HG02938 (cell line): ENCODE results near the gene BCL11B.

ENCODE experiments used
- ATAC-seq: cut with Tn5 transposase; IDR thresholded peaks from one replicate; pipeline ENCODE4 v1.9.1; 2021; ENCODE audit warnings: mild to moderate bottlenecking, moderate library complexity; ENCODE audit not compliant: unreplicated experiment

The BCL11B gene

DNA sequence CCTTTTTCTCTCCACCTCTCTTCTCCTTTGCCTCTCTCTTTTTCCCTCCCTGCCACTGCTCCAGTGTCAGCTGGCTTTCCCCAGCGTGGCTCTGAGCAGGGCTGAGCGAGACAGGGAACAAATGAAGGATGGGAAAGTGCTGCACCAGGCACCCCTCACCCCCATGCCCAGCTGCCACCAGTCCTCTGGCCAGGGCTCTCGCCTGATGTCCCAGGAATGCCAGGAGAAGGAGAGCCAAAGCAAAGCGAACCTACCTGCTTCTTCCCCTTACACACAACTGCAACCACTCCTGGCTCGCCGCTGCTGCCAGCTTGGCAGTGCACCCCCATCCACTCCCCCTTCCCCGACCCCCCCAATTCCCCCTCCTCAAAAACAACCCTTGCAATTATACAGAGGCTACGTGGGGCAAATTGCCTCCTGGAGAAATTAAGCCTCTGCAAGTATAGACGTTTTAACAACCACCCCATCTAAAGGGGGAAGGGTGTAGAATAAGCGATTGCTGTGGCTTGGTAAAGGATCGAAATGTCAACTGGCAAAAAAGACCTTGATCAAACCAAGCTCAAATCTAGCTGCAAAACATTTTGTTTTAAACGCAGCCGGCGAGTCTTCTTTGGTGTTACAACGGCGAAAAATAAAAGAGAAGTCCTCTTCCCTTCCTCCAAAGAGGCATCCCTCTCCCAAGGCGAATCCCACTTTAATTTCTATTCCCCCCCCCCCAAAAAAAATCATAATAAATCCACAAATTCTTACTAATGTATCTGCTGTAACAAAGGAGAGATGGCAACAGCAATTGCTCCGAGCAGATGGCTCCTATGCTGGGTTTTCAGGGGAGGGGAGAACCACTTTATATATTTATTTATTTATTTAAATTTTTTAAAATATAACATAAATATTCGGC is 2.9 kb downstream of the BCL11B start:
- ATAC-seq = no peak

DNA sequence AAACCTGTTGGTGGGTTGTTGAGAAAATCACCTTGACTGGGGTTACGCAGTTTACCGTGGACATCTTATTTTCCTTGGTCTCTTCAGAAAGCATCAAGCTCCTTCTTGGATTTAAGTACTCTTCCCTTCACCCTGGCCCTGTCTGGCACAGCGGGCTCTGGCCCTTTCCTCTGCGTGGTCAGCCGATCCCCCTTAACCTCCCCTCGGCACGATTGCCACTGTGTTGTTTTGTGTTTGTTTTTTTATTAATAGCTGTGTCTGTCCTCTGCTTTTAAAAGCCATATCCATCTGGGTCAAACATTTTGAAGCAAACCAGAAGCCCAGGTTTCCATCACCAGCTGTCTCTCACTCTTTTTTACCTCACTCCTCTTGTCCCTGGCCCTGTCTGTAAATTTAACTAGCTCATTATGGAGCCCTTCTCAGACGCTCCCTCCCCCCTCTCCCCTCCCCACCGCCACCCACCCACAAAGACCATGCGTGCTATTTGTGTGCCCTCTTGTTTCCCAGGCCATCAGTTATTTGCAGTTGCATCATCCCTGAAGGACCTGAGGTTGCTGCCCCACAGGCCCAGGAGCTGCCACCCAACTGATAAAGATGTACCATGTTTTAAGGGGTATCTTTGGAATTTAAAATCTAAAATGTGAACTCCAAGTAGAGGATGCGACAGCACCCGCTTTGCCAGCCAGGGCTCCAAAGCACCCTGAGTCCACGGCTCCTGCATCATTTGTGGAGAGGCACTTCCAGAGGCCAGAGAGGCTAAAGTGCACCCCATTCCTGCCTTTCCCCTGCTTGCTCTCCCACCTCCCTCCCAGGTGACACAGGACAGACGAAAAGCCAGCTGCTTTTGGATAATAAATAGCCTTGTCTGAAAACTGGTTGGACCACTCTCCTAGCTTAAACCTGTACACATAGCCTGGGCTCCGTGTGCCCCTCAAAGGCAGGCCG is 3.9 kb downstream of the BCL11B start:
- no peak for ATAC-seq

DNA sequence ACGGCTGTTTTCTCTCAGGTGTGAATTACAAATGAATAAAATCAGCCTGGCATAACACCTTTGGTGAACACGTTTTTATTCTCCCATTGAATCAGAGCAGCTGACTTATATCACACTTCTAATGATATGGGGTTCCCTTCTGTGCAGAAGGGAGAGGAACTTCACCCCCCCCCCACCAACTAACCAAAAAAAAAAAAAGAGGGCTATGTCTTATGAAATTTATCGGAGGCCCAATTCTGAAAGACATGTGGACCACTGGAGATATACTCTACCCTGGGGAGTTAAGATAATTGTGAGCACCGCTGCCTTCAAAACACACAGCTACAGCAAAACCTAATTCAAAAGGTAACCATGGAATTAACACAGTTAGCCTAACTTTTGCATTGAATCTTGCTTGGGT is 4.6 kb downstream of the BCL11B start:
- no peak for ATAC-seq

DNA sequence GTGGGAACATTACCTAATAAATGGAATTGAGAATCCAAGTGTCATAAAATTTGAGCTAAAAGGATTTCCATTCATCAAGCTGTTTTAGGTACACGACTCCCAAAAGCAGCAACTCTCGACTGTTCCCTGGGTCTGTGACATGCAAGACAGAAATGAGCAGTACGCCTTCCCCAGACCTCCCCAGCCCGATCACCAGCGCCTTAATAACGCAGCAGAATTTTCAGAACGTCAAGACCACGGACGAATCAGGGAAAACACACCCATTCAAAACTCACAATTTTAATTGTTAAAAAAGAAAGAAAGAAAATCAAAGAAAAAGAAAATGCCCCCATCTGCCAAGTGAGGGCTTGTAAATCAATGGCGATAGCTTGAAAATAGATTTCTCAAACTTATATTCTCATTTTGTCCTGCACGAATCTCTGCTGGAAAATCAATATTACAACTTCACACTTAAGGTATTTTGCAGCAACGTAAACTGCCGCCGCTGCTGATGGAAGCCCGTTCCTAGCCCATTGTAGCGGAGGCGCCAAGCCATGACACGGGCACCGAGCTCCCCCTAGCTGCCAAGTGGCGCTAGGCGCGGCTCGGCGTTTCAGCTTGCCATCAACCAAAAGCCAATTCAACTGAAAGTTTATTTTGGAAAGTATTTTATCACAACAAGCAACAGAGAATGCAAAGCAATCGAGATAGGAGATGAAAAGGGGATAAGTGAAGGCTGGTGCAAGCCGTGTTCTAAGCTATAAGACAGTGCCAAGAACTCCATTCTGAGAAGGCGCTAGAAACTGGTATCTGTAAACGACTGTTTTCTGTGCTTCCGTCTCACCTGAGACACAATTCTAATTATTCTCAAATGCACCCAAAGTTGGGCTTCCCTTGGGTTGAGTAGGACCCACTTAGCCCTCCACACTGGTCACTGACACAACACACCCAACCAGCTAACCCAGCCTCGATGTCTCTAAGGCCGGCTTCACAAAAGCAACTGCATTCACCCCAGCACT is 5.5 kb downstream of the BCL11B start:
- ATAC-seq = peak; percentile 70

DNA sequence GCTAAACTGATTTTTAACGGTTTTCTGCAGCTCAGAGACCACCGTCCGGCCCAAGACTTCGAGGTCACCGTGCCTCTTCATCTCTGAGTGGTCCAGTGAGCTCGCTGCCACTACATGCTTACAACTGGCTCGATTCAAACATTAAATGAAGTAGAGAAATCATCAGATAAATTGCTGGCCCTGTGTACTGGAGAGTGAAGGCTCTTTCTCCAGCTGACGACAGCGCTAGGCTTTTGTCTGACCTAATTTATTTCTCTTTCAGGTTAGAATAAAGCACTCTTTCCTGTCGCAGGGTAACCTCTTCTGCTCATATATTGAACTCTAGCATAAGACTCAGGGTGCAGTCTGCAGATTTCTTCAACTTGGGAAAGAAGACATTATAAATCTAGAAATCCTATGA is 6.4 kb downstream of the BCL11B start:
- no peak for ATAC-seq

GRCh38 chr14:99264691-99265450 is 7.1 kb downstream of the BCL11B start:
- ATAC-seq = no peak

DNA sequence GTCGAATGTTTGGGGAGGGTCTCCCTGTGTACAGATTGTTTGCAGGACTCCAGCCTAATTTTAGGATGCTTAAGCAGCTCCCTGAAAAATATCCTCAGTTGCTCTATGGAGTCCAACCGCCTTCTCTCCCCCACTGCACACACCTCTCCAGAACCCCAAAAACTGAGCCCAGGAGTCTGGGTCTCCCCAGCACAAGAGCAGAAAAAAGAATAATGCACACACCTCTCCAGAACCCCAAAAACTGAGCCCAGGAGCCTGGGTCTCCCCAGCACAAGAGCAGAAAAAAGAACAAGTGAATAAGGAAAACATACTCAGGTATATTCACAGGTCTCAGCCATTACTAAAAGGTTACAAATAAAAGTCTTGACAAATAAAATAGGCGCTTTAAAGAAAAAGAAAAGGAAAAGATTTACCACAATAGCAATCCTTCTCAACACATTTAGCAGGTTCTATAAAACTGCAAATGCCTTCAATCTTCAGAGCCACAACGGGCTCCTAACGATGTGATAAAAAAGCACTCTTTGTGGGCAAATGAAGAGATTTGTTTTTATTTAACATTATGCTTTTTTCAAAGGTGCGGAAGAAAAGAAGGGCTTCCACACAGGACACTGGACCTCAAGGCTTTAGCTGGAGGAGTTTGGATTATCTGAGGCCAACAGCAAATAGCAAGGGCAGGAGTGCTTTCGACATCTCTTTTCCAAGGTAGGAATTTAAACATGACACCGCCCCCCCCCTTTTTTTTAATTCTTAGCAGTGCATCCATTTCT is 8.2 kb downstream of the BCL11B start:
- ATAC-seq = no peak

DNA sequence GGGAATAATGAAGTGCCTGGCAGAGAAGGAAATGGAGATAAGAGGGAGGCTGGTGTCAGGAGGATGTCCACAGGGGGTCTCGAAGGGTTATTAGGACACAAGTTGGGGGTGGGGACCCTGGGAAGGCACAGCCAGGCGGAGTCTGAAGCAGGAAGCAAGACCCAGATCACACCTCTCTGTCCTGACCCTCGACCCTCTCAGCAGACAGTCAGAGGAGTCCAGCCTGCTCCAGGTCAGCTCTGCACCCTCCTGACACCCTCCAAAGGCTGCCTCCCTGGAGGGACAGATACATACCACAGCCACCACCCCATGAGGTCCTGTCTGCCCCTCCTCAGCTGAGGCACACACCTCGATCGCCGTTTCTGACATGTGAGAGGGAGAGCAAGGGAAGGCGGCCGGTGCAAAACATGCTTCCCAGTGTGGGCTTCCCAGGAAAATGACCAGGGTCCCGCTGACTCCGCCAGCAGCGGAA is 9.0 kb downstream of the BCL11B start:
- no peak for ATAC-seq

GRCh38 chr14:99261912-99262787 is 9.8 kb downstream of the BCL11B start:
- no peak for ATAC-seq

DNA sequence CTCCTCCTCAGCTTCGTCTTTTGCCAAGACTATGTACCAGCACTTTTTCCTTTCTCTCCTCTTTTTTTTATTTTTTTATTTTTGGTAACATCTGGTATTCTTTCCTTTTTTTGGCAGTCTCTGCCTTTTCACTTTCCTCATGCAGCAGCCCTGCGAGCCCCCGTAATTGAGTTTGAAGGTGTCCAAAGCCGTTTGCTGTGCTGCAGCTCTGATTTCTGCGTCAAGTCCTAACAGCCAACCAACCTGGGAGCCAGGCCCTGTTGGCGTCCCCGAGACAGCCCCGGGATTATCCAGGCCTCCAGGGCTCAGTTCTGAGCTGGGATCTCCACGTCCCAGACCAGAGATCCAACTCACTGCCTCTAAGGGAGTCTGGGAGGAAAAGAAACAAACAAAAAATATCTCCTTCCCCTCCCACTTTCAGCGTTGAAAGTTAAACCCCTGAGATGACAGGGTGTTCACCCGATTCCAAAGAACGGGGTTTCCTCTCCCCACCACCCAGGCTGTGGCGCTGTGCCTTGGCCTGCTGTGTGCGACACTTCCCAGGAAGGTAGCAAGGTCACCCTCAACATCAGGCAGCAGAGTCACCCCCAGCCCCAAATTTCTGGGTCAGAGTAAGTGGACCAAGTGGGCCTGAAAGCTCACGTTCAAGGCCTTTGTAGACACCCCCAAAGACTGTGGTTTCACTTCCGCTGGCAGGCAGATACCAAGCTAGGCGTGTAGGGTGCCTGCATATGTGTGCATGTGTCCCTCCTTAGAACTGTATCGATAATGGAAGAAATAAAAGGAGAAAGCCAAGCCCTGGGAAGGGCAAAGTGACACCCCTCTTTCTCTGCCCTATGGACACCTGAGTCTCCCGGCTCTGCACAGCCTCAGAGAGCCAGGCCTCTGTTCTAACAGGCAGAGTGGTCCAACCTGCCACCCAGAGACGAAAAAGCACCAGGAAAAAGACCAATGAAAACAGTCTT is 11.1 kb downstream of the BCL11B start:
- no peak for ATAC-seq

- ATAC-seq = no peak
Observed at GRCh38 chr14:99260116-99260515, 11.9 kb downstream of the BCL11B start.

GRCh38 chr14:99258876-99259726 is 12.9 kb downstream of the BCL11B start:
- ATAC-seq = no peak

DNA sequence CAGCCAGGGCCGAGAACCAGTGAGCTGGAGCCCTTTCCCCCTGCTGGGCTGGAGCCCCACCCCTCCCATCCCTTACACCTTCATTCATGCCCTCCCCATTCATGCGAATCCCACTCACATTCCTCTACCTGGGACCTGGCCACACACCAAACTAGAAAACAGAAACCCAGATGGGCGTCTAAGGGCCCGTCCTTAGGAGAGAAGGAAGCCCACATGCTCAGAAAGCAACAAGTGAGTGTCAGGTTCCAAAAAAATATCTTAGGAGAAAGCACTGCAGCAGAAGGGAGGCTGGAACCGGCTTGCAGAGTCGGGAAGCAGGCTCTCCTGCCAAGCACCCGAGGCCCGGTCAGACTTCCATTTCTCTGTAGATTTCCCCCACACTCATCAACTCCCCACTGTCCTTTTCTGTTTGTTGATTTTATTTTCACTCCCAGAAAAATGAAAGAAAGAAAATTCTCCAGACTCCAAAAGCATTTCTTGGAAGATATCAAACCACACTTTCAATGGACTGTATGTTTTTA is 13.6 kb downstream of the BCL11B start:
- no peak for ATAC-seq

DNA sequence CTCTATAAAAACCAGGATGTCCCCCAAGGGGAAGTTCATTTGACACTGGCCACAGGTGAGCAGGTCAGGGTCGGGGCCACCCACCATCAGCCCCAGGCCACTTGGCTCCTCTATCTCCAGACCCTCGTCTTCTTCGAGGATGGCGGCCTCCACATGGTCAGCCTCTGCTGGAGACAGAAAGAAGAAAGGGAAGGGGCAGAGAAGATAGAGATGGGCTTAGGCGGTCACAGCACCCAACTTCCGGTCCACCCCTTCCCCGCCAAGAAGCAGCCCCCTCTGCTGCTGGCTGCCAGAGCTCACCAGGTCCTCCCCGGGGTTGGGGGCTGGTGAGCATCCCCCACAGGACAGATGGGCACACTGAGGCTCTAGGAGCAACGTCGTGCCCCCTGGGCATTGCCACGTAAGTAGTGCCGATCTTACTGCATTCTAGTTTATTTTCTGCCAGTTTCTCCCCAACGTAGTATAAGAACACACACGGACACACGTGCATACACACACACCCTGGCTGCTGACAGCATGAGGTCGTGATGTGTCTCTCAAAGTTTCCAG is 14.2 kb downstream of the BCL11B start:
- ATAC-seq = no peak

DNA sequence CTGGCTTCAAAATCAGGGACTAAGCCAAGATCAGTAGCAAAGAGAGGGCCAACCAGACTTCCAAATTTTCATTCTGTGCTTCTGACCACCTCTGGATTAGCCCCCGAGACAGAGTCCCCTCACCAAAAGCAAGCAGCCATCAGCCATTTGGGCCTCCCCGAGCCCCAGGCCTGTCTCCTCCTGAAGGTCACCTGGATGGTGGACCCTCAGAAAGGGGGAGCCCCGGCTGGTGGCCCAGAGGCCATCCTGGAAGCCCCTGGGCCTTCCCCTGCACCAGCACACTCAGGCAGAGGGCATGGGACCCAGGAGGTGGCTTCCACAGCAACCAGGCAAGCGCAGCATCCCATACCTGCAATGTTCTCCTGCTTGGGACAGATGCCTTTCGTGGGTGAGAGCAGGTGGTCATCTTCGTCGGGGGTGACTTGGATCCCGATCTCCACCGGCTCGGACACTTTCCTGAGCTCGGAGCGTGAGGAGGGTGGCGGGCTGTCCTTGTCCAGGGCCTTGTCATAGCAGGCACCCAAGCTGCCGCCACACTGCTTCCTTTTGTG is 14.8 kb downstream of the BCL11B start:
- ATAC-seq = no peak
